ENCODE data around the gene MRPS11. TPM values are rescaled to one million over a fixed set of nuclear protein-coding genes. Genes with fewer than 3 reads are reported as not detected.

MRPS11 gene
- total and polyA plus RNA-seq, 9 of the 15 experiments (the other 6 are each of a cell fraction or from before 2014, with no cell fraction given) = 28.3 to 83.2 (median 53.1) TPM

- peak; percentile 78 for TF ChIP-seq MGA (IDR thresholded peaks at IDR 0.05)
- TF ChIP-seq DEAF1 (CRISPR knock-in tag; IDR thresholded peaks at IDR 0.05) = peak; percentile 44; the same call in 1 of the 2 replicates
- TF ChIP-seq SMAD4 (CRISPR knock-in tag; conservative IDR thresholded peaks at IDR 0.05) = no peak
- no peak for TF ChIP-seq ZC3H11A (IDR thresholded peaks at IDR 0.05; ENCODE audit: low read depth, low read length)
- TF ChIP-seq STAG1 (CRISPR knock-in tag; IDR thresholded peaks at IDR 0.05; ENCODE audit: borderline replicate concordance) = peak; percentile 87; the same call in 1 of the 2 replicates
- TF ChIP-seq, protein P1, sequence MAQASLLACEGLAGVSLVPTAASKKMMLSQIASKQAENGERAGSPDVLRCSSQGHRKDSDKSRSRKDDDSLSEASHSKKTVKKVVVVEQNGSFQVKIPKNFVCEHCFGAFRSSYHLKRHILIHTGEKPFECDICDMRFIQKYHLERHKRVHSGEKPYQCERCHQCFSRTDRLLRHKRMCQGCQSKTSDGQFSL (CRISPR knock-in tag; IDR thresholded peaks at IDR 0.05) = no peak
- TF ChIP-seq, protein P1 (tag; IDR thresholded peaks at IDR 0.05) = no peak
- no peak for TF ChIP-seq ZNF75A (CRISPR knock-in tag; IDR thresholded peaks at IDR 0.05)
- TF ChIP-seq HNRNPL (IDR thresholded peaks at IDR 0.05; ENCODE audit: low read depth, low read length) = no peak
- 0 out of 2 replicates have a peak, but pooled peaks have one; percentile 26 for TF ChIP-seq ARID2 (IDR thresholded peaks at IDR 0.05)
- TF ChIP-seq NFXL1 (CRISPR knock-in tag; IDR thresholded peaks at IDR 0.05) = no peak
- TF ChIP-seq TAF1 (IDR thresholded peaks at IDR 0.05; ENCODE audit: control insufficient read depth, extremely low read depth, insufficient read depth, low read length, severe bottlenecking) = no peak
- peak; percentile 76 to 89 for TF ChIP-seq RAD21 (CRISPR knock-in tag; conservative IDR thresholded peaks at IDR 0.05 in 1 of 2, IDR thresholded peaks at IDR 0.05 in 1 of 2)
Measured at GRCh38 chr15:88450125-88450798, 17.2 kb upstream of the MRPS11 start (continued).

All from K562 (cell line).